HEK293 (cell line): Measurements from ENCODE around the gene TRAPPC10.

ENCODE experiments used
- BCL6B ChIP-seq: fragments of 450-650 bp; formaldehyde crosslinking; IDR thresholded peaks from 2 replicates; pipeline ENCODE4 v1.5.1; 2017; ENCODE audit warnings: missing biosample characterization, missing genetic modification characterization
- HOXC10 ChIP-seq: sonication (generic); formaldehyde crosslinking; IDR thresholded peaks from 2 replicates; pipeline ENCODE4 v1.8.1; 2023; ENCODE audit warnings: mild to moderate bottlenecking, missing genetic modification reagents
- OSR2 ChIP-seq: fragments of 450-650 bp; formaldehyde crosslinking; IDR thresholded peaks from 2 replicates; pipeline ENCODE4 v1.5.1; 2016; ENCODE audit warnings: missing biosample characterization, missing genetic modification characterization
- PRDM10 ChIP-seq: fragments of 450-650 bp; formaldehyde crosslinking; IDR thresholded peaks from 2 replicates; pipeline ENCODE4 v1.5.1; 2016; ENCODE audit warnings: missing biosample characterization, missing genetic modification characterization
- REST ChIP-seq: fragments of 450-650 bp; formaldehyde crosslinking; IDR thresholded peaks from 2 replicates; pipeline ENCODE4 v1.5.1; 2016; ENCODE audit warnings: missing biosample characterization, missing genetic modification characterization
- YY1 ChIP-seq: fragments of 450-650 bp; formaldehyde crosslinking; IDR thresholded peaks from 2 replicates; pipeline ENCODE4 v1.5.1; 2018; ENCODE audit warnings: missing biosample characterization, missing genetic modification characterization
- ZBTB6 ChIP-seq: fragments of 450-650 bp; formaldehyde crosslinking; IDR thresholded peaks from 2 replicates; pipeline ENCODE4 v1.5.1; 2017; ENCODE audit warnings: missing biosample characterization, missing genetic modification characterization
- ZNF133 ChIP-seq: fragments of 450-650 bp; formaldehyde crosslinking; IDR thresholded peaks from 2 replicates; pipeline ENCODE4 v1.5.1; 2016; ENCODE audit warnings: missing biosample characterization, missing genetic modification characterization
- ZNF175 ChIP-seq: fragments of 450-650 bp; formaldehyde crosslinking; IDR thresholded peaks from 2 replicates; pipeline ENCODE4 v1.5.1; 2016; ENCODE audit warnings: missing biosample characterization, missing genetic modification characterization
- ZNF184 ChIP-seq: fragments of 450-650 bp; IDR thresholded peaks from 2 replicates; pipeline ENCODE4 v1.5.1; 2018; ENCODE audit warnings: missing biosample characterization, mild to moderate bottlenecking, missing genetic modification characterization
- ZNF202 ChIP-seq: fragments of 450-650 bp; formaldehyde crosslinking; IDR thresholded peaks from 2 replicates; pipeline ENCODE4 v1.5.1; 2016; ENCODE audit warnings: missing biosample characterization, missing genetic modification characterization, borderline replicate concordance
- ZNF404 ChIP-seq: fragments of 450-650 bp; formaldehyde crosslinking; IDR thresholded peaks from 2 replicates; pipeline ENCODE4 v1.5.1; 2017; ENCODE audit warnings: missing biosample characterization, missing genetic modification characterization
- ZNF48 ChIP-seq: fragments of 450-650 bp; formaldehyde crosslinking; IDR thresholded peaks from 2 replicates; pipeline ENCODE4 v1.5.1; 2016; ENCODE audit warnings: missing biosample characterization, missing genetic modification characterization
- ZNF501 ChIP-seq: fragments of 450-650 bp; formaldehyde crosslinking; IDR thresholded peaks from 2 replicates; pipeline ENCODE4 v1.5.1; 2016; ENCODE audit warnings: missing biosample characterization, missing genetic modification characterization
- ZNF558 ChIP-seq: fragments of 450-650 bp; formaldehyde crosslinking; IDR thresholded peaks from 2 replicates; pipeline ENCODE4 v1.5.1; 2016; ENCODE audit warnings: missing biosample characterization, missing genetic modification characterization
- ZNF600 ChIP-seq: fragments of 450-650 bp; formaldehyde crosslinking; IDR thresholded peaks from 2 replicates; pipeline ENCODE4 v1.5.1; 2016; ENCODE audit warnings: missing biosample characterization, missing genetic modification characterization
- ZNF707 ChIP-seq: fragments of 450-650 bp; formaldehyde crosslinking; IDR thresholded peaks from 2 replicates; pipeline ENCODE4 v1.5.1; 2016; ENCODE audit warnings: missing biosample characterization, missing genetic modification characterization
- ZSCAN16 ChIP-seq: fragments of 450-650 bp; formaldehyde crosslinking; IDR thresholded peaks from 2 replicates; pipeline ENCODE4 v1.5.1; 2016; ENCODE audit warnings: missing biosample characterization, missing genetic modification characterization
- ZSCAN5A ChIP-seq: fragments of 450-650 bp; formaldehyde crosslinking; IDR thresholded peaks from 2 replicates; pipeline ENCODE4 v1.5.1; 2016; ENCODE audit warnings: missing biosample characterization, missing genetic modification characterization
- TF ChIP-seq, protein P1 (sequence below): fragments of 450-650 bp; formaldehyde crosslinking; IDR thresholded peaks from 2 replicates; pipeline ENCODE4 v1.5.1; 2016; ENCODE audit warnings: missing biosample characterization, missing genetic modification characterization
- TF ChIP-seq, protein P2 (sequence below): fragments of 450-650 bp; formaldehyde crosslinking; IDR thresholded peaks from 2 replicates; pipeline ENCODE4 v1.5.1; 2017; ENCODE audit warnings: missing biosample characterization, missing genetic modification characterization
- TF ChIP-seq, protein P3 (sequence below): fragments of 450-650 bp; formaldehyde crosslinking; IDR thresholded peaks from 2 replicates; pipeline ENCODE4 v1.5.1; 2016; ENCODE audit warnings: missing biosample characterization, missing genetic modification characterization

Gene TRAPPC10

DNA sequence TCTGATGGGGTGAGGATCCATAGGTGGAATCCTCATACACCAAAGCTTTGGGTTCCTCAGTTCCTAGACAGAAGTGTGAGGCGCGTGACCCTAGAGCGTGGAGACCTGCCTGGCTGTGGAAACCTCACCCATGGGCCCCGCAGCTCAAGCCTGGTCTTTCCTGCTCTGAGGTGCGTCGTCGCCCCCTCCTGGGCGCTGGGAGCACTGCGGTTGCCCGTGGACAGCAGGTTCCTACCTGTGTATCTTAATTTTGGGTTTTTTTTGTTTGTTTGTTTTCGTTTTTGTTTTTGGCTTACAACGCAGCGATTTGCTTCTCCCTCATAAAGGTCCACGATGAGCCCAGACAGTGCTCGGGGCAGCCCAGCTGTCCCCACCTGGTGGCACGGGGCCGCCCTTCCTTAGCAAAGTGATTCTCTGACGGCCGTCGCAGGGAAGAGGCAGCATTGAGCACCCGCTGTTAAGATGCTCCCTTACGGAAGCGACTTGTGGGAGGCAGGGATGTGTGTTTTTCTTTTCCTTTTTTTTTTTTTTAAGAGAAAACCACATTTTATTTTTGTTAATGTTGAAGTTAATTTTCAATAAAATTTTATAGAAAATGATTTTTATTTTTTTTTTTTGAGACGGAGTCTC is 36.5 kb upstream of the TRAPPC10 start (continued):
- TF ChIP-seq ZSCAN5A (no peak), ZNF558 (no peak), ZNF184 (tag by site-specific recombination) (no peak), ZNF404 (tag by site-specific recombination) (no peak), ZNF133 (tag by site-specific recombination) (no peak), ZNF600 (tag by site-specific recombination) (peak; percentile 43; the same call in 1 of the 2 replicates), YY1 (no peak), BCL6B (tag by site-specific recombination) (no peak; the same call in 1 of the 2 replicates), ZNF202 (tag by site-specific recombination) (no peak), HOXC10 (CRISPR knock-in tag) (no peak), REST (tag by site-specific recombination) (no peak; the same call in 1 of the 2 replicates), ZBTB6 (tag by site-specific recombination) (no peak), ZSCAN16 (tag by site-specific recombination) (no peak), ZNF707 (tag by site-specific recombination) (no peak), ZNF175 (tag by site-specific recombination) (no peak), PRDM10 (tag by site-specific recombination) (no peak), ZNF48 (tag by site-specific recombination) (no peak), ZNF501 (tag by site-specific recombination) (no peak), OSR2 (tag by site-specific recombination) (no peak)
- TF ChIP-seq, protein P1, sequence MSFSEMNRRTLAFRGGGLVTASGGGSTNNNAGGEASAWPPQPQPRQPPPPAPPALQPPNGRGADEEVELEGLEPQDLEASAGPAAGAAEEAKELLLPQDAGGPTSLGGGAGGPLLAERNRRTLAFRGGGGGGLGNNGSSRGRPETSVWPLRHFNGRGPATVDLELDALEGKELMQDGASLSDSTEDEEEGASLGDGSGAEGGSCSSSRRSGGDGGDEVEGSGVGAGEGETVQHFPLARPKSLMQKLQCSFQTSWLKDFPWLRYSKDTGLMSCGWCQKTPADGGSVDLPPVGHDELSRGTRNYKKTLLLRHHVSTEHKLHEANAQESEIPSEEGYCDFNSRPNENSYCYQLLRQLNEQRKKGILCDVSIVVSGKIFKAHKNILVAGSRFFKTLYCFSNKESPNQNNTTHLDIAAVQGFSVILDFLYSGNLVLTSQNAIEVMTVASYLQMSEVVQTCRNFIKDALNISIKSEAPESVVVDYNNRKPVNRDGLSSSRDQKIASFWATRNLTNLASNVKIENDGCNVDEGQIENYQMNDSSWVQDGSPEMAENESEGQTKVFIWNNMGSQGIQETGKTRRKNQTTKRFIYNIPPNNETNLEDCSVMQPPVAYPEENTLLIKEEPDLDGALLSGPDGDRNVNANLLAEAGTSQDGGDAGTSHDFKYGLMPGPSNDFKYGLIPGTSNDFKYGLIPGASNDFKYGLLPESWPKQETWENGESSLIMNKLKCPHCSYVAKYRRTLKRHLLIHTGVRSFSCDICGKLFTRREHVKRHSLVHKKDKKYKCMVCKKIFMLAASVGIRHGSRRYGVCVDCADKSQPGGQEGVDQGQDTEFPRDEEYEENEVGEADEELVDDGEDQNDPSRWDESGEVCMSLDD (tag by site-specific recombination), result 0 out of 2 replicates have a peak, but pooled peaks have one; percentile 27
- TF ChIP-seq, protein P2, sequence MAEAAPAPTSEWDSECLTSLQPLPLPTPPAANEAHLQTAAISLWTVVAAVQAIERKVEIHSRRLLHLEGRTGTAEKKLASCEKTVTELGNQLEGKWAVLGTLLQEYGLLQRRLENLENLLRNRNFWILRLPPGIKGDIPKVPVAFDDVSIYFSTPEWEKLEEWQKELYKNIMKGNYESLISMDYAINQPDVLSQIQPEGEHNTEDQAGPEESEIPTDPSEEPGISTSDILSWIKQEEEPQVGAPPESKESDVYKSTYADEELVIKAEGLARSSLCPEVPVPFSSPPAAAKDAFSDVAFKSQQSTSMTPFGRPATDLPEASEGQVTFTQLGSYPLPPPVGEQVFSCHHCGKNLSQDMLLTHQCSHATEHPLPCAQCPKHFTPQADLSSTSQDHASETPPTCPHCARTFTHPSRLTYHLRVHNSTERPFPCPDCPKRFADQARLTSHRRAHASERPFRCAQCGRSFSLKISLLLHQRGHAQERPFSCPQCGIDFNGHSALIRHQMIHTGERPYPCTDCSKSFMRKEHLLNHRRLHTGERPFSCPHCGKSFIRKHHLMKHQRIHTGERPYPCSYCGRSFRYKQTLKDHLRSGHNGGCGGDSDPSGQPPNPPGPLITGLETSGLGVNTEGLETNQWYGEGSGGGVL (tag by site-specific recombination), result no peak
- TF ChIP-seq, protein P3, sequence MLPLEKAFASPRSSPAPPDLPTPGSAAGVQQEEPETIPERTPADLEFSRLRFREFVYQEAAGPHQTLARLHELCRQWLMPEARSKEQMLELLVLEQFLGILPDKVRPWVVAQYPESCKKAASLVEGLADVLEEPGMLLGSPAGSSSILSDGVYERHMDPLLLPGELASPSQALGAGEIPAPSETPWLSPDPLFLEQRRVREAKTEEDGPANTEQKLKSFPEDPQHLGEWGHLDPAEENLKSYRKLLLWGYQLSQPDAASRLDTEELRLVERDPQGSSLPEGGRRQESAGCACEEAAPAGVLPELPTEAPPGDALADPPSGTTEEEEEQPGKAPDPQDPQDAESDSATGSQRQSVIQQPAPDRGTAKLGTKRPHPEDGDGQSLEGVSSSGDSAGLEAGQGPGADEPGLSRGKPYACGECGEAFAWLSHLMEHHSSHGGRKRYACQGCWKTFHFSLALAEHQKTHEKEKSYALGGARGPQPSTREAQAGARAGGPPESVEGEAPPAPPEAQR (tag by site-specific recombination), result no peak
